ENCODE results near the gene ART4.

GRCh38 chr12:14890701-14891100, 47.4 kb upstream of the ART4 start:
- TF ChIP-seq CTCF (IDR thresholded peaks at IDR 0.05) (no peak), POLR2A (IDR thresholded peaks at IDR 0.05) (no peak), POLR2AphosphoS5 (IDR thresholded peaks at IDR 0.05; ENCODE audit: insufficient read depth in 1 of 2, low read depth in 1 of 2) (no peak)
